WTC11 (cell line): ENCODE results near the gene RXFP2. TPM values are rescaled to one million over a fixed set of nuclear protein-coding genes. Genes with fewer than 3 reads are reported as not detected.

Experiments
- ATAC-seq: fragments of 200-7000 bp; cut with Tn5 transposase; 2 replicates; pipeline ENCODE4 v1.10.0; 2021; ENCODE audit warnings: mild to moderate bottlenecking, moderate library complexity
- CTCF ChIA-PET: fragments of 300-600 bp; sonication (Branson Sonifier 250); formaldehyde crosslinking; loops from one replicate; lab custom pipeline; 2021; ENCODE audit warnings: antibody characterized with exemption; lab: Charles Lee
- POLR2A ChIA-PET: fragments of 350-600 bp; sonication (Branson Sonifier 250); formaldehyde crosslinking; loops from one replicate; lab custom pipeline; 2021; ENCODE audit warnings: antibody characterized with exemption; lab: Charles Lee
- DNase-seq: peaks from one replicate; pipeline ENCODE4 v3.0.0; 2021; ENCODE audit warnings: low spot score
- H3K27ac Mint-ChIP-seq: 2 replicates; pipeline ENCODE4 v1.8.0; 2021; ENCODE audit warnings: mixed read lengths
- H3K27me3 Mint-ChIP-seq: 2 replicates; pipeline ENCODE4 v1.8.0; 2021; ENCODE audit warnings: low read depth, mild to moderate bottlenecking, moderate library complexity, mixed read lengths
- H3K36me3 Mint-ChIP-seq: 2 replicates; pipeline ENCODE4 v1.8.0; 2021; ENCODE audit warnings: mixed read lengths
- H3K4me1 Mint-ChIP-seq: 2 replicates; pipeline ENCODE4 v1.8.0; 2022; ENCODE audit warnings: mixed read lengths
- H3K4me3 Mint-ChIP-seq: 2 replicates; pipeline ENCODE4 v1.8.0; 2021; ENCODE audit warnings: mild to moderate bottlenecking, moderate library complexity, mixed read lengths
- H3K9me3 Mint-ChIP-seq: 2 replicates; pipeline ENCODE4 v1.8.0; 2021; ENCODE audit warnings: mixed read lengths
- ATF1 ChIP-seq: sonication (generic); formaldehyde crosslinking; IDR thresholded peaks from 2 replicates; pipeline ENCODE4 v1.8.1; 2023; ENCODE audit warnings: mild to moderate bottlenecking, moderate library complexity, missing genetic modification reagents
- CBFB ChIP-seq: sonication (generic); formaldehyde crosslinking; IDR thresholded peaks from 2 replicates; pipeline ENCODE4 v1.8.1; 2022; ENCODE audit warnings: mild to moderate bottlenecking, low read depth, missing genetic modification reagents
- CTCF ChIP-seq: fragments of 200-600 bp; IDR thresholded peaks from 2 replicates; pipeline ENCODE4 v1.8.0; 2022; ENCODE audit warnings: antibody characterized with exemption
- FOXP1 ChIP-seq: sonication (generic); formaldehyde crosslinking; IDR thresholded peaks from 2 replicates; pipeline ENCODE4 v1.8.0; 2022; ENCODE audit warnings: missing genetic modification reagents, mild to moderate bottlenecking, moderate library complexity, borderline replicate concordance
- GRHL2 ChIP-seq: fragments of 250-450 bp; sonication (Bioruptor Pico); IDR thresholded peaks from 2 replicates; pipeline ENCODE4 v1.8.0; 2022; ENCODE audit warnings: mild to moderate bottlenecking, moderate library complexity; ENCODE audit not compliant: insufficient replicate concordance, severe bottlenecking
- GTF2I ChIP-seq: fragments of 250-450 bp; sonication (Bioruptor Pico); conservative IDR thresholded peaks from 2 replicates; pipeline ENCODE4 v1.4.0; 2021; ENCODE audit warnings: mild to moderate bottlenecking
- IRF1 ChIP-seq: sonication (generic); formaldehyde crosslinking; IDR thresholded peaks from 2 replicates; pipeline ENCODE4 v1.8.0; 2023; ENCODE audit warnings: missing genetic modification reagents
- NR2C2 ChIP-seq: sonication (generic); formaldehyde crosslinking; IDR thresholded peaks from 2 replicates; pipeline ENCODE4 v1.8.0; 2022; ENCODE audit warnings: mild to moderate bottlenecking, missing genetic modification reagents
- PRRX2 ChIP-seq: fragments of 250-450 bp; sonication (Bioruptor Pico); IDR thresholded peaks from 2 replicates; pipeline ENCODE4 v1.8.0; 2021; ENCODE audit warnings: mild to moderate bottlenecking
- SMAD4 ChIP-seq: sonication (generic); formaldehyde crosslinking; IDR thresholded peaks from 2 replicates; pipeline ENCODE4 v1.8.0; 2022; ENCODE audit warnings: mild to moderate bottlenecking, missing genetic modification reagents
- TEAD1 ChIP-seq: sonication (generic); formaldehyde crosslinking; IDR thresholded peaks from 2 replicates; pipeline ENCODE4 v1.8.0; 2022; ENCODE audit warnings: mild to moderate bottlenecking, missing genetic modification reagents
- ZBTB21 ChIP-seq: sonication (generic); formaldehyde crosslinking; IDR thresholded peaks from 2 replicates; pipeline ENCODE4 v1.8.1; 2023; ENCODE audit warnings: mild to moderate bottlenecking, missing genetic modification reagents, borderline replicate concordance
- ZBTB43 ChIP-seq: sonication (generic); formaldehyde crosslinking; IDR thresholded peaks from 2 replicates; pipeline ENCODE4 v1.8.1; 2023; ENCODE audit warnings: mild to moderate bottlenecking, missing genetic modification reagents
- ZNF281 ChIP-seq: sonication (generic); formaldehyde crosslinking; IDR thresholded peaks from 2 replicates; pipeline ENCODE4 v1.8.0; 2023; ENCODE audit warnings: mild to moderate bottlenecking, missing genetic modification reagents
- ZNF425 ChIP-seq: fragments of 250-450 bp; sonication (Bioruptor Pico); conservative IDR thresholded peaks from 2 replicates; pipeline ENCODE4 v1.9.0; 2021; ENCODE audit warnings: mild to moderate bottlenecking
- ZNF671 ChIP-seq: fragments of 250-450 bp; sonication (Bioruptor Pico); IDR thresholded peaks from 2 replicates; pipeline ENCODE4 v1.8.0; 2021; ENCODE audit warnings: mild to moderate bottlenecking
- total RNA-seq: library from RNA; stranded (reverse); gene quantifications from 3 replicates; pipeline ENCODE4 v1.2.3, GENCODE V29; 2021
- TF ChIP-seq, protein P1 (sequence below): sonication (generic); formaldehyde crosslinking; IDR thresholded peaks from 2 replicates; pipeline ENCODE4 v1.8.0; 2022; ENCODE audit warnings: mild to moderate bottlenecking, missing genetic modification reagents
- TF ChIP-seq, protein P2 (sequence below): fragments of 250-450 bp; sonication (Bioruptor Pico); IDR thresholded peaks from 2 replicates; pipeline ENCODE4 v2.1.2; 2022; ENCODE audit warnings: mild to moderate bottlenecking, moderate library complexity
- TF ChIP-seq, protein P3 (sequence below): fragments of 250-450 bp; sonication (Bioruptor Pico); IDR thresholded peaks from 2 replicates; pipeline ENCODE4 v1.9.0; 2021; ENCODE audit warnings: mild to moderate bottlenecking, borderline replicate concordance

RXFP2 gene
- total RNA-seq, 1 experiment from 2014 or later = not detected

DNA sequence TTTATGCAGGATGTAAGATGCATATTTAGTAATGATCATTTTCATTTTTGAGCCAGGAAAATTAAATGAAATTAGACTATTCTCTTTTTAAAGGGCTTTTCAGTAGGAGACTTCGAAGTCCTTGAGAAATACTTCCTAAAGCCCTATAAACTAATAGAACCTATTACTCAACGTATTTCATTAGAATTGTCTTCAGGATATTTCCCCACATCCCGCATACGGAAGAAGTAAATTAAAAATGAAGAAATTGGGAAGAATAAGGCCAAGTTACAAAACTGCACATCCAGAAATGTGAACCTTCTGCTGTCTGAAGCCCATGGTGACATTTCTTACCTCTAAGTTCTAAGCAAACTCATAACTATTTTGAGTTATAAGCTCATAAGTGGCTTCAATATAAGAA lies 66.5 kb downstream of the RXFP2 start:
- no peak for ATAC-seq
- Mint-ChIP-seq H3K27ac (no peak overlapping the region), H3K27me3 (no peaks in the 10 kb centered on the region; the same call in 1 of the 2 replicates), H3K9me3 (peaks cover 21% of the 10 kb centered on the region), H3K4me1 (no peaks in the 10 kb centered on the region), H3K36me3 (peaks cover 14% of the 10 kb centered on the region), H3K4me3 (no peak overlapping the region)
- ChIA-PET POLR2A (no interaction called here), CTCF (no interaction called here)
- no peak for DNase-seq
- TF ChIP-seq ATF1 (no peak), ZNF671 (no peak), FOXP1 (no peak), PRRX2 (CRISPR knock-in tag) (no peak), SMAD4 (CRISPR knock-in tag) (no peak)
- TF ChIP-seq, protein P1, sequence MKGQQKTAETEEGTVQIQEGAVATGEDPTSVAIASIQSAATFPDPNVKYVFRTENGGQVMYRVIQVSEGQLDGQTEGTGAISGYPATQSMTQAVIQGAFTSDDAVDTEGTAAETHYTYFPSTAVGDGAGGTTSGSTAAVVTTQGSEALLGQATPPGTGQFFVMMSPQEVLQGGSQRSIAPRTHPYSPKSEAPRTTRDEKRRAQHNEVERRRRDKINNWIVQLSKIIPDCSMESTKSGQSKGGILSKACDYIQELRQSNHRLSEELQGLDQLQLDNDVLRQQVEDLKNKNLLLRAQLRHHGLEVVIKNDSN = no peak

DNA sequence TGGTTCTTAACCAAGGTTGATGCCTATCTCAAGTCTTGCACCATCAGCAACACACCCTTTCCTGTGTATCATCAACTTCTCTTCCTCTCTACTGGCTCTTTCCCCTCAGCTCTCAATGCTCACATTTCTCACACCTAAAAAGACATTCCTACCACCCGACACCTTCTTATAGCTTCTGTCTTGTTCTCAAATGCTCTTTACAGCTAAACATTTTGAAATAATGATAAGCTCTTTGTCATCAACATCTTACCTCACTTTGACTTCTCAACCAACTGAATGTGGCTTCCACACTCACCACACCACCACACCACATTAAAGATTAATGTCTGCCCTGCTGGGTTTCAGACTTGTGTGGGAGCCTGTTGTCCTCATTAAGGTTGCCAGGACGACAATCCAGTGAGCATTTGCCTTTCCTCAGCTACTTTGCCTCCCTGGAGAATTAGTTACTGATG lies 67.8 kb downstream of the RXFP2 start:
- POLR2A ChIA-PET = no interaction called here
- peaks cover 34% of the 10 kb centered on the region for H3K9me3 Mint-ChIP-seq
- H3K36me3 Mint-ChIP-seq = peaks cover 22% of the 10 kb centered on the region
- no peaks in the 10 kb centered on the region for H3K4me1 Mint-ChIP-seq
- H3K27me3 Mint-ChIP-seq = no peaks in the 10 kb centered on the region; the same call in 1 of the 2 replicates
- no peak overlapping the region for H3K27ac Mint-ChIP-seq
- ATAC-seq = no peak
- CTCF ChIA-PET = no interaction called here
- no peak for DNase-seq
- no peak overlapping the region for H3K4me3 Mint-ChIP-seq
- TF ChIP-seq PRRX2 (CRISPR knock-in tag) = no peak
- no peak for TF ChIP-seq ZNF281
- no peak for TF ChIP-seq IRF1 (CRISPR knock-in tag)
- TF ChIP-seq CTCF = no peak
- TF ChIP-seq GTF2I (CRISPR knock-in tag) = no peak
- no peak for TF ChIP-seq GRHL2 (CRISPR knock-in tag)
- TF ChIP-seq, protein P2, sequence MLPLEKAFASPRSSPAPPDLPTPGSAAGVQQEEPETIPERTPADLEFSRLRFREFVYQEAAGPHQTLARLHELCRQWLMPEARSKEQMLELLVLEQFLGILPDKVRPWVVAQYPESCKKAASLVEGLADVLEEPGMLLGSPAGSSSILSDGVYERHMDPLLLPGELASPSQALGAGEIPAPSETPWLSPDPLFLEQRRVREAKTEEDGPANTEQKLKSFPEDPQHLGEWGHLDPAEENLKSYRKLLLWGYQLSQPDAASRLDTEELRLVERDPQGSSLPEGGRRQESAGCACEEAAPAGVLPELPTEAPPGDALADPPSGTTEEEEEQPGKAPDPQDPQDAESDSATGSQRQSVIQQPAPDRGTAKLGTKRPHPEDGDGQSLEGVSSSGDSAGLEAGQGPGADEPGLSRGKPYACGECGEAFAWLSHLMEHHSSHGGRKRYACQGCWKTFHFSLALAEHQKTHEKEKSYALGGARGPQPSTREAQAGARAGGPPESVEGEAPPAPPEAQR (CRISPR knock-in tag) = no peak
- TF ChIP-seq CBFB (CRISPR knock-in tag) = no peak
- no peak for TF ChIP-seq ZBTB43 (CRISPR knock-in tag)
- TF ChIP-seq NR2C2 = no peak
- TF ChIP-seq, protein P3, sequence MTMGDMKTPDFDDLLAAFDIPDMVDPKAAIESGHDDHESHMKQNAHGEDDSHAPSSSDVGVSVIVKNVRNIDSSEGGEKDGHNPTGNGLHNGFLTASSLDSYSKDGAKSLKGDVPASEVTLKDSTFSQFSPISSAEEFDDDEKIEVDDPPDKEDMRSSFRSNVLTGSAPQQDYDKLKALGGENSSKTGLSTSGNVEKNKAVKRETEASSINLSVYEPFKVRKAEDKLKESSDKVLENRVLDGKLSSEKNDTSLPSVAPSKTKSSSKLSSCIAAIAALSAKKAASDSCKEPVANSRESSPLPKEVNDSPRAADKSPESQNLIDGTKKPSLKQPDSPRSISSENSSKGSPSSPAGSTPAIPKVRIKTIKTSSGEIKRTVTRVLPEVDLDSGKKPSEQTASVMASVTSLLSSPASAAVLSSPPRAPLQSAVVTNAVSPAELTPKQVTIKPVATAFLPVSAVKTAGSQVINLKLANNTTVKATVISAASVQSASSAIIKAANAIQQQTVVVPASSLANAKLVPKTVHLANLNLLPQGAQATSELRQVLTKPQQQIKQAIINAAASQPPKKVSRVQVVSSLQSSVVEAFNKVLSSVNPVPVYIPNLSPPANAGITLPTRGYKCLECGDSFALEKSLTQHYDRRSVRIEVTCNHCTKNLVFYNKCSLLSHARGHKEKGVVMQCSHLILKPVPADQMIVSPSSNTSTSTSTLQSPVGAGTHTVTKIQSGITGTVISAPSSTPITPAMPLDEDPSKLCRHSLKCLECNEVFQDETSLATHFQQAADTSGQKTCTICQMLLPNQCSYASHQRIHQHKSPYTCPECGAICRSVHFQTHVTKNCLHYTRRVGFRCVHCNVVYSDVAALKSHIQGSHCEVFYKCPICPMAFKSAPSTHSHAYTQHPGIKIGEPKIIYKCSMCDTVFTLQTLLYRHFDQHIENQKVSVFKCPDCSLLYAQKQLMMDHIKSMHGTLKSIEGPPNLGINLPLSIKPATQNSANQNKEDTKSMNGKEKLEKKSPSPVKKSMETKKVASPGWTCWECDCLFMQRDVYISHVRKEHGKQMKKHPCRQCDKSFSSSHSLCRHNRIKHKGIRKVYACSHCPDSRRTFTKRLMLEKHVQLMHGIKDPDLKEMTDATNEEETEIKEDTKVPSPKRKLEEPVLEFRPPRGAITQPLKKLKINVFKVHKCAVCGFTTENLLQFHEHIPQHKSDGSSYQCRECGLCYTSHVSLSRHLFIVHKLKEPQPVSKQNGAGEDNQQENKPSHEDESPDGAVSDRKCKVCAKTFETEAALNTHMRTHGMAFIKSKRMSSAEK = no peak
- TF ChIP-seq ZNF425 (CRISPR knock-in tag) = no peak
- no peak for TF ChIP-seq TEAD1 (CRISPR knock-in tag)
- no peak for TF ChIP-seq ZBTB21
